Measurements from ENCODE around the gene DNAJC13.

DNA sequence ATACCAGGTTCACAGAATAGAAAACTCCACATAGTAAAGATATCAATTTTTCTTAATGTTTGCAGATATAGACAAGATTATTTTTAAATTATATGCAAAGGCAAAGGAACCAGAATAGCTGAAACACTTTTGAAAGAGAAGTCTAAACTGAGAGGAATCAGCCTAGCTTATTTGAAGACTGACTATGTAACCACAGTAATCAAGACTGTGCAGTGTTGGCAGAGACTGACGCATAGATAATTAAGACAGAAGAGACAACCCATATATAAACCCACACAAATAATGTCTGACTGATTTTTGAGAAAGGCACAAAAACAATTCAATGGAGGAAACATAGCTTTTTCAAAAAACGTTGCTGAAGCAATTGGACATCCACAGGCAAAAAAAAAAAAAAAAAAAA, 151.1 kb downstream of the DNAJC13 start:
- TF ChIP-seq, protein P1, sequence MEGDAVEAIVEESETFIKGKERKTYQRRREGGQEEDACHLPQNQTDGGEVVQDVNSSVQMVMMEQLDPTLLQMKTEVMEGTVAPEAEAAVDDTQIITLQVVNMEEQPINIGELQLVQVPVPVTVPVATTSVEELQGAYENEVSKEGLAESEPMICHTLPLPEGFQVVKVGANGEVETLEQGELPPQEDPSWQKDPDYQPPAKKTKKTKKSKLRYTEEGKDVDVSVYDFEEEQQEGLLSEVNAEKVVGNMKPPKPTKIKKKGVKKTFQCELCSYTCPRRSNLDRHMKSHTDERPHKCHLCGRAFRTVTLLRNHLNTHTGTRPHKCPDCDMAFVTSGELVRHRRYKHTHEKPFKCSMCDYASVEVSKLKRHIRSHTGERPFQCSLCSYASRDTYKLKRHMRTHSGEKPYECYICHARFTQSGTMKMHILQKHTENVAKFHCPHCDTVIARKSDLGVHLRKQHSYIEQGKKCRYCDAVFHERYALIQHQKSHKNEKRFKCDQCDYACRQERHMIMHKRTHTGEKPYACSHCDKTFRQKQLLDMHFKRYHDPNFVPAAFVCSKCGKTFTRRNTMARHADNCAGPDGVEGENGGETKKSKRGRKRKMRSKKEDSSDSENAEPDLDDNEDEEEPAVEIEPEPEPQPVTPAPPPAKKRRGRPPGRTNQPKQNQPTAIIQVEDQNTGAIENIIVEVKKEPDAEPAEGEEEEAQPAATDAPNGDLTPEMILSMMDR (IDR thresholded peaks at IDR 0.05; ENCODE audit: low read depth, low read length, poor library complexity, severe bottlenecking): no peak
- no peak for TF ChIP-seq EZH2phosphoT487 (IDR thresholded peaks at IDR 0.05; ENCODE audit: borderline replicate concordance, low read length)
